ENCODE data around the gene SLC29A2. TPM values are rescaled to one million over a fixed set of nuclear protein-coding genes. Genes with fewer than 3 reads are reported as not detected.

Gene SLC29A2
- total RNA-seq, 1 experiment from 2014 or later: 30.2 TPM

- TF ChIP-seq ATF3 (CRISPR knock-in tag; conservative IDR thresholded peaks at IDR 0.05) (no peak), NFATC4 (CRISPR knock-in tag; IDR thresholded peaks at IDR 0.05) (no peak), SOX15 (CRISPR knock-in tag; IDR thresholded peaks at IDR 0.05) (no peak), AR (CRISPR knock-in tag; IDR thresholded peaks at IDR 0.05) (no peak)
These were observed 45.1 kb downstream of the SLC29A2 start (continued) for GRCh38 chr11:66326261-66327111.

GRCh38 chr11:66325263-66325671 is 46.3 kb downstream of the SLC29A2 start:
- H3K36me3 Mint-ChIP-seq: peaks cover 2% of the 10 kb centered on the region
- ATAC-seq (no peak), DNase-seq (ENCODE audit: low spot score) (no peak)
- POLR2A ChIA-PET: interaction anchor here (1.7 kb wide), 1 partner anchor 13 kb away, joined by 8 read pairs; no protein-coding TSS in a partner anchor
- H3K27ac Mint-ChIP-seq: no peak overlapping the region
- peaks cover 8% of the 10 kb centered on the region for H3K9me3 Mint-ChIP-seq
- CTCF ChIA-PET: interaction anchor here (1.0 to 2.1 kb wide), 2 partner anchors 13 to 43 kb away, joined by 3 to 27 read pairs; no protein-coding TSS in a partner anchor
- H3K27me3 Mint-ChIP-seq (ENCODE audit: low read depth): peaks cover 13% of the 10 kb centered on the region
- peaks cover 15% of the 10 kb centered on the region for H3K4me1 Mint-ChIP-seq
- TF ChIP-seq KAT7 (CRISPR knock-in tag; IDR thresholded peaks at IDR 0.05; ENCODE audit: borderline replicate concordance) (no peak), MXD4 (CRISPR knock-in tag; IDR thresholded peaks at IDR 0.05; ENCODE audit: borderline replicate concordance) (no peak), ZMAT4 (CRISPR knock-in tag; IDR thresholded peaks at IDR 0.05) (no peak), USF2 (CRISPR knock-in tag; IDR thresholded peaks at IDR 0.05) (no peak), ZNF671 (CRISPR knock-in tag; IDR thresholded peaks at IDR 0.05) (no peak), PREB (CRISPR knock-in tag; IDR thresholded peaks at IDR 0.05; ENCODE audit: borderline replicate concordance) (no peak), JUN (CRISPR knock-in tag; IDR thresholded peaks at IDR 0.05) (no peak), JAZF1 (CRISPR knock-in tag; IDR thresholded peaks at IDR 0.05) (no peak)
- no peak overlapping the region for H3K4me3 Mint-ChIP-seq

GRCh38 chr11:66324664-66325063 is 46.9 kb downstream of the SLC29A2 start:
- Mint-ChIP-seq H3K27me3 (ENCODE audit: low read depth) (peaks cover 19% of the 10 kb centered on the region), H3K36me3 (peaks cover 8% of the 10 kb centered on the region), H3K4me1 (peaks cover 15% of the 10 kb centered on the region), H3K4me3 (no peak overlapping the region), H3K27ac (no peak overlapping the region), H3K9me3 (peaks cover 15% of the 10 kb centered on the region)
- DNase-seq (ENCODE audit: low spot score): no peak
- ATAC-seq: no peak
- TF ChIP-seq JAZF1 (CRISPR knock-in tag; IDR thresholded peaks at IDR 0.05) (no peak), USF1 (CRISPR knock-in tag; IDR thresholded peaks at IDR 0.05) (no peak)
- POLR2A ChIA-PET: interaction anchor here (0.7 to 1.7 kb wide), 2 partner anchors 12 to 57 kb away, joined by 3 to 8 read pairs; no protein-coding TSS in a partner anchor
- CTCF ChIA-PET: interaction anchor here (1.0 to 2.1 kb wide), 2 partner anchors 12 to 42 kb away, joined by 3 to 27 read pairs; no protein-coding TSS in a partner anchor

All from WTC11 (cell line).